ENCODE measurements around the gene MAP3K14. TPM values are rescaled to one million over a fixed set of nuclear protein-coding genes. Genes with fewer than 3 reads are reported as not detected.

MAP3K14 gene
- total and polyA plus RNA-seq, 4 donors = 1.2 to 7.8 (median 4.2) TPM

GRCh38 chr17:45346216-45347015, 29.6 kb upstream of the MAP3K14 start:
- no peak overlapping the region for H3K27ac ChIP-seq (ENCODE audit: low read depth in 1 of 2, low read length in 2 of 2)
- no peak for DNase-seq (ENCODE audit: low spot score)
- 90% methylated on average over 13 of the region's 13 CpGs for WGBS

GRCh38 chr17:45345554-45346215, 28.9 kb upstream of the MAP3K14 start:
- no peaks in the 10 kb centered on the region for H3K27me3 ChIP-seq (ENCODE audit: control insufficient read depth in 4 of 4, insufficient read depth in 4 of 4, low read length in 3 of 4)
- H3K9me3 ChIP-seq (ENCODE audit: control insufficient read depth in 4 of 4, low read length in 3 of 4) = no peaks in the 10 kb centered on the region
- WGBS = 66% methylated on average over 3 of the region's 3 CpGs
- H3K36me3 ChIP-seq (ENCODE audit: control insufficient read depth in 4 of 4, insufficient read depth in 3 of 4, low read depth in 1 of 4, low read length in 3 of 4) = no peaks in the 10 kb centered on the region
- no peak overlapping the region for H3K27ac ChIP-seq (ENCODE audit: low read depth in 1 of 2, low read length in 2 of 2)
- H3K4me1 ChIP-seq (ENCODE audit: control insufficient read depth in 4 of 4, insufficient read depth in 4 of 4, low read length in 3 of 4) = no peaks in the 10 kb centered on the region
- no peak overlapping the region for H3K4me3 ChIP-seq (ENCODE audit: low read depth in 1 of 3, low read length in 3 of 3)
- no peak overlapping the region for H3K9ac ChIP-seq (ENCODE audit: low read depth in 1 of 2, low read length in 2 of 2)
- TF ChIP-seq REST (IDR thresholded peaks at IDR 0.05) = no peak
- no peak for TF ChIP-seq FOXA1 (IDR thresholded peaks at IDR 0.05)
- TF ChIP-seq ATF3 (IDR thresholded peaks at IDR 0.05) = no peak
- TF ChIP-seq RAD21 (IDR thresholded peaks at IDR 0.05) = no peak
- TF ChIP-seq TAF1 (conservative IDR thresholded peaks at IDR 0.05) = no peak
- TF ChIP-seq EGR1 (IDR thresholded peaks at IDR 0.05; ENCODE audit: low read depth in 2 of 2) = no peak
- TF ChIP-seq RXRA (IDR thresholded peaks at IDR 0.05) = no peak
- TF ChIP-seq NR2F2 (IDR thresholded peaks at IDR 0.05) = no peak
- TF ChIP-seq GABPA (IDR thresholded peaks at IDR 0.05 in 1 of 2, conservative IDR thresholded peaks at IDR 0.05 in 1 of 2) = no peak
- TF ChIP-seq JUND (IDR thresholded peaks at IDR 0.05) = no peak
- no peak for TF ChIP-seq MAX (IDR thresholded peaks at IDR 0.05)
- TF ChIP-seq CTCF (IDR thresholded peaks at IDR 0.05; ENCODE audit: low read depth, low read length, missing input control) = no peak
- no peak for TF ChIP-seq SP1 (IDR thresholded peaks at IDR 0.05)
- no peak for TF ChIP-seq HNF4A (conservative IDR thresholded peaks at IDR 0.05)
- TF ChIP-seq ZBTB33 (IDR thresholded peaks at IDR 0.05) = no peak
- no peak for DNase-seq (ENCODE audit: low spot score)

More at GRCh38 chr17:45346216-45347015, 29.6 kb upstream of the MAP3K14 start:
- Histone ChIP-seq H3K27me3 (ENCODE audit: control insufficient read depth in 4 of 4, insufficient read depth in 4 of 4, low read length in 3 of 4) (no peaks in the 10 kb centered on the region), H3K9ac (ENCODE audit: low read depth in 1 of 2, low read length in 2 of 2) (no peak overlapping the region), H3K9me3 (ENCODE audit: control insufficient read depth in 4 of 4, low read length in 3 of 4) (no peaks in the 10 kb centered on the region), H3K4me1 (ENCODE audit: control insufficient read depth in 4 of 4, insufficient read depth in 4 of 4, low read length in 3 of 4) (no peaks in the 10 kb centered on the region), H3K36me3 (ENCODE audit: control insufficient read depth in 4 of 4, insufficient read depth in 3 of 4, low read depth in 1 of 4, low read length in 3 of 4) (no peaks in the 10 kb centered on the region), H3K4me3 (ENCODE audit: low read depth in 1 of 3, low read length in 3 of 3) (no peak overlapping the region)
- TF ChIP-seq GABPA (IDR thresholded peaks at IDR 0.05 in 1 of 2, conservative IDR thresholded peaks at IDR 0.05 in 1 of 2) = no peak
- no peak for TF ChIP-seq CTCF (IDR thresholded peaks at IDR 0.05; ENCODE audit: low read depth, low read length, missing input control)
- TF ChIP-seq HNF4A (conservative IDR thresholded peaks at IDR 0.05) = no peak
- no peak for TF ChIP-seq NR2F2 (IDR thresholded peaks at IDR 0.05)

Data from liver (tissue), 9 donors.